ENCODE measurements around the gene GOLM1. TPM values are rescaled to one million over a fixed set of nuclear protein-coding genes. Genes with fewer than 3 reads are reported as not detected.
"Not testable (repeated sequence)": the region's sequence is repeated elsewhere in the genome, so short reads cannot be mapped to it uniquely, and the experiment has no call there.

The GOLM1 gene
- polyA plus RNA-seq, result 124 TPM
- long read RNA-seq, donor 1, transcript GOLM1-203 (10 exons, 3,046 nt), result major isoform, 17 of 19 reads
- long read RNA-seq, donor 1, partial matches to known transcripts, result 0 of 19 reads
- long read RNA-seq, donor 1, other reads (novel, unspliced or antisense), result 0 of 19 reads
- long read RNA-seq, donor 2, transcript GOLM1-203 (10 exons, 3,046 nt), result major isoform, 44 of 80 reads
- long read RNA-seq, donor 2, partial matches to known transcripts, result 26 of 80 reads
- long read RNA-seq, donor 2, other reads (novel, unspliced or antisense), result 7 of 80 reads
- long read RNA-seq, donor 3, result 0 reads
- long read RNA-seq, donor 4, partial matches to known transcripts, result 0 of 4 reads
- long read RNA-seq, donor 4, other reads (novel, unspliced or antisense), result 0 of 4 reads
- long read RNA-seq, donor 5, transcript GOLM1-203 (10 exons, 3,046 nt), result major isoform, 65 of 89 reads
- long read RNA-seq, donor 5, transcript GOLM1-202 (10 exons, 3,022 nt), result minor isoform, 7 of 89 reads
- long read RNA-seq, donor 5, partial matches to known transcripts, result 10 of 89 reads
- long read RNA-seq, donor 5, other reads (novel, unspliced or antisense), result 7 of 89 reads
- long read RNA-seq, donor 6, transcript GOLM1-203 (10 exons, 3,046 nt), result major isoform, 51 of 98 reads
- long read RNA-seq, donor 6, partial matches to known transcripts, result 37 of 98 reads
- long read RNA-seq, donor 6, other reads (novel, unspliced or antisense), result 6 of 98 reads
- long read RNA-seq, donor 7, transcript GOLM1-202 (10 exons, 3,022 nt), result minor isoform, 6 of 42 reads
- long read RNA-seq, donor 7, transcript GOLM1-203 (10 exons, 3,046 nt), result major isoform, 18 of 42 reads
- long read RNA-seq, donor 7, partial matches to known transcripts, result 18 of 42 reads
- long read RNA-seq, donor 7, other reads (novel, unspliced or antisense), result 0 of 42 reads
- long read RNA-seq, donor 8, transcript GOLM1-203 (10 exons, 3,046 nt), result major isoform, 40 of 72 reads
- long read RNA-seq, donor 8, partial matches to known transcripts, result 25 of 72 reads
- long read RNA-seq, donor 8, other reads (novel, unspliced or antisense), result 5 of 72 reads
- long read RNA-seq, donor 9, transcript GOLM1-203 (10 exons, 3,046 nt), result major isoform, 30 of 47 reads
- long read RNA-seq, donor 9, partial matches to known transcripts, result 14 of 47 reads
- long read RNA-seq, donor 9, other reads (novel, unspliced or antisense), result 0 of 47 reads
- long read RNA-seq, donor 10, transcript GOLM1-203 (10 exons, 3,046 nt), result major isoform, 58 of 81 reads
- long read RNA-seq, donor 10, partial matches to known transcripts, result 19 of 81 reads
- long read RNA-seq, donor 10, other reads (novel, unspliced or antisense), result 0 of 81 reads
- long read RNA-seq, donor 11, transcript GOLM1-203 (10 exons, 3,046 nt), result major isoform, 21 of 26 reads
- long read RNA-seq, donor 11, partial matches to known transcripts, result 0 of 26 reads
- long read RNA-seq, donor 11, other reads (novel, unspliced or antisense), result 0 of 26 reads

DNA sequence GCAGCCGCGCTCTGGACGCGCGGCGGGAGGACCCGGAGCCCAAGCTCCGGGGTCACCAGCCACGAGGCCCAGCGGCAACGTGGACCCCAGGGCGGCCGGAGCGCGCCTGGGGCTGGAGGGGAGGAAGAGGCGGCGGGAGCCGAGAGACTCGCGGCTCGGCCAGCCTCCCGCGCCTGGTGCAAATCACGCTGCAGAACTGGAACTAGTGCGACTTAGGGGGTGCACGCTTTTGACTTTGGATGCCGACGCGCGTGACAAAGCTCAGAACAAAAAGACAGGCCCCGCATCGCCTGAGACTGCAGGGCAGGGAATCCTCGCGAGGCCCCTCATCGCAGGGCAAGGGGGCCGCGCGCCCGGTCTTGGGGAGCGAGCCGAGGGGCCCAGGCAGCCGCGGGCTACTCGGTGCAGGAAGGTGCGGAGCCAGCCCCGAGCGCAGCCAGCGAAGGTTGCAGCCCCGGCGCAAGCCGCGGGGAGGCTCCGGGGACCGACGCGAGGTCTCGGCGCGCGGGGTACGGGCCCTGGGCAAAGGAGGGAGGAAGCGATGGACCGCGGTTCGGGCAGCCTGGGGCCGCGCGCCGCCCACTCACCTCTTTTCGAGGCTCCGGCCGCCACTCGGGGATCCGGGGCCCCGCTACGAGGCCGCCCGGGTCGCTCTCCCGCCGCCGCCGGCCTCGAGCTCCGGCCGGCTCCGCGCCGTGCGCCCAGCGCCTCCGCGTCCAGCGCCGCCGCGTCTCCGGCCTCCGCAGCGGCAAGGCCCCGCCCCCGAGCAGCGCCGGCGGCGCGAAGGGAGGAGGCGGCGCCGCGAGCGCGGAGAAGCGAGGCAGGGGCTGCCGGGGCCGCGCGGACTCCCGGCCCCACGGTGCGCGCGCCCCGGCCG is at the start of gene GOLM1:
Gene GOLM1, minus strand, starts transcription at position 735 of the 877 bp plus-strand sequence. CDS start 20,238 bp downstream, outside the sequence.
- Histone ChIP-seq H3K4me1 (ENCODE audit: control insufficient read depth, insufficient read depth, low read length) (peaks cover 36% of the 10 kb centered on the region), H3K36me3 (ENCODE audit: control insufficient read depth, insufficient read depth, low read length) (no peaks in the 10 kb centered on the region), H3K4me3 (ENCODE audit: low read length) (peak within 1 kb of the TSS; percentile 79), H3K27ac (ENCODE audit: low read length) (peak within 1 kb of the TSS; percentile 63), H3K9me3 (ENCODE audit: control insufficient read depth, low read depth, low read length) (no peaks in the 10 kb centered on the region), H3K27me3 (ENCODE audit: control insufficient read depth, insufficient read depth, low read length) (no peaks in the 10 kb centered on the region)
- peak in 1 of 2 donors; percentile 82 for DNase-seq
- WGBS (ENCODE audit: insufficient coverage, low lambda C conversion rate), result no CpG with 5 or more reads among the region's 125 CpGs

GRCh38 chr9:86146671-86147070 is 47.3 kb upstream of the GOLM1 start:
- H3K4me3 ChIP-seq (ENCODE audit: low read length); H3K27ac ChIP-seq (ENCODE audit: low read length); H3K27me3 ChIP-seq (ENCODE audit: control insufficient read depth, insufficient read depth, low read length); H3K9me3 ChIP-seq (ENCODE audit: control insufficient read depth, low read depth, low read length); H3K4me1 ChIP-seq (ENCODE audit: control insufficient read depth, insufficient read depth, low read length); DNase-seq; H3K36me3 ChIP-seq (ENCODE audit: control insufficient read depth, insufficient read depth, low read length): not testable (repeated sequence)
- WGBS (ENCODE audit: insufficient coverage, low lambda C conversion rate), result no CpG with 5 or more reads among the region's 4 CpGs

- H3K4me3 ChIP-seq (ENCODE audit: low read length); H3K4me1 ChIP-seq (ENCODE audit: control insufficient read depth, insufficient read depth, low read length); H3K27me3 ChIP-seq (ENCODE audit: control insufficient read depth, insufficient read depth, low read length); H3K9me3 ChIP-seq (ENCODE audit: control insufficient read depth, low read depth, low read length); DNase-seq; H3K36me3 ChIP-seq (ENCODE audit: control insufficient read depth, insufficient read depth, low read length); H3K27ac ChIP-seq (ENCODE audit: low read length): not testable (repeated sequence)
- WGBS (ENCODE audit: insufficient coverage, low lambda C conversion rate), result no CpG with 5 or more reads among the region's 1 CpG
These were observed 46.6 kb upstream of the GOLM1 start for GRCh38 chr9:86145960-86146359.

DNA sequence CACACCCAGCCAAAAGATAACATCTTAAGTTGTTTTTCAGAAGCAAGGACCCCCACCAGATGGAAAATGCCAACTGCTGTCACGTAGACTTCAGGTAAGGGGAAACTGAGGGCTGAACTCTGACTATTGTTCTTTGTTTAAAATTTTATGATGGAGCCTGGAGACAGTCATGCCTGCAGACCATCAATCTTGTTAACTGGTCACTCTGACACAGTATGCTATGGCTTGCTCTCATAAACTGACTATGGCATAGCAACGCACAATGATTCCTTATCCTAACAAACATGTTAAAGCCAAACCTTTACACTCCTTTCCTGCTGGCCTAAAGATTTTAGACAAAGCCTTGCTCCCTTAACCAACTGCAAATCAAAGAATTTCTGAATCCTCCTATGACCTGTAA is 43.6 kb upstream of the GOLM1 start:
- DNase-seq, result no peak
- Histone ChIP-seq H3K36me3 (ENCODE audit: control insufficient read depth, insufficient read depth, low read length) (no peaks in the 10 kb centered on the region), H3K4me1 (ENCODE audit: control insufficient read depth, insufficient read depth, low read length) (no peaks in the 10 kb centered on the region), H3K27me3 (ENCODE audit: control insufficient read depth, insufficient read depth, low read length) (no peaks in the 10 kb centered on the region), H3K9me3 (ENCODE audit: control insufficient read depth, low read depth, low read length) (no peaks in the 10 kb centered on the region), H3K27ac (ENCODE audit: low read length) (no peak overlapping the region), H3K4me3 (ENCODE audit: low read length) (no peak overlapping the region)
- no CpG with 5 or more reads among the region's 2 CpGs for WGBS (ENCODE audit: insufficient coverage, low lambda C conversion rate)

DNA sequence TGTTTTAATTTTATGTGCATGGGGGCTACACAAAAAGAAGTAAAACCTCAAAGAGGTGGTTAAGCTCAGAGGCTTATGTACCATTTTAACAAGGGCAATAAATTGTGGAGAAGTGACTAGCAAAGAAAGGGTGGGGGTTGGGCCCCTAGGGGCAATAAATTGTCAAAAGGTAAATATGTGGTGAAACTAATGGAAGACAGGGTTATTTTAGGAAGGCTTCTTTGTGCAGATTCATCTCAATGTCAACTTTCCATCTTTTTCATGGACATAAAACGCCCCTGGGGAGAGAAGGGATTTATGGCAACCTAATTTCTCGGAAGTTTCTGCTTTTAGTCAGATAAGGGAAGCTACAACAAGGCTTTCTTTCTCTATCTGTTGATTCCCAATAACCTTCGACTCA is 42.5 kb upstream of the GOLM1 start:
- no peak for DNase-seq
- Histone ChIP-seq H3K36me3 (ENCODE audit: control insufficient read depth, insufficient read depth, low read length) (no peaks in the 10 kb centered on the region), H3K27me3 (ENCODE audit: control insufficient read depth, insufficient read depth, low read length) (no peaks in the 10 kb centered on the region), H3K27ac (ENCODE audit: low read length) (no peak overlapping the region), H3K4me3 (ENCODE audit: low read length) (no peak overlapping the region), H3K4me1 (ENCODE audit: control insufficient read depth, insufficient read depth, low read length) (no peaks in the 10 kb centered on the region), H3K9me3 (ENCODE audit: control insufficient read depth, low read depth, low read length) (no peaks in the 10 kb centered on the region)
- WGBS (ENCODE audit: insufficient coverage, low lambda C conversion rate), result 40% methylated on average over 1 of the region's 3 CpGs

GRCh38 chr9:86135371-86135770 is 36.0 kb upstream of the GOLM1 start:
- Histone ChIP-seq H3K36me3 (ENCODE audit: control insufficient read depth, insufficient read depth, low read length) (no peaks in the 10 kb centered on the region), H3K27ac (ENCODE audit: low read length) (no peak overlapping the region), H3K4me1 (ENCODE audit: control insufficient read depth, insufficient read depth, low read length) (no peaks in the 10 kb centered on the region), H3K27me3 (ENCODE audit: control insufficient read depth, insufficient read depth, low read length) (no peaks in the 10 kb centered on the region), H3K4me3 (ENCODE audit: low read length) (no peak overlapping the region), H3K9me3 (ENCODE audit: control insufficient read depth, low read depth, low read length) (no peaks in the 10 kb centered on the region)
- peak; percentile 10 to 15 for DNase-seq
- WGBS (ENCODE audit: insufficient coverage, low lambda C conversion rate), result 60% methylated on average over 1 of the region's 5 CpGs

DNA sequence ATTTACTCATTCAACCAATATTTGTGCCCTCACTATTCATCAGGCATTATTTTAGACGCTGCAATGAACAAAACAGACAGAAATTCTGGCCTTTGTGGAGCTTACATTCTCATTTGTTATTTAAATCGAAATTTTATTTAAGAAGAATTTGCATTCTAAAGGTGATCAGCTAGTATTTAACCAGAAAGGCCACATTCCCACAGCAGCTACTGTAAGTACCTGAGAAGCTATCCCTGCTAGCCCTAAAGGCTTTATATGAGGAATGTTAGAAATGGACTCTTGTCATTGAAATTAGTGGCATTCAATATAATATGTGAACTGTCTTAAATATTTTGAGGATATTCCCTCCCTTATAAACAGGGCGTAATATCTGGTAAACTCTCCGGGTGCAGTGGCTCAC is 35.0 kb upstream of the GOLM1 start:
- H3K4me1 ChIP-seq (ENCODE audit: control insufficient read depth, insufficient read depth, low read length), result no peaks in the 10 kb centered on the region
- WGBS (ENCODE audit: insufficient coverage, low lambda C conversion rate), result no CpG with 5 or more reads among the region's 4 CpGs

GRCh38 chr9:86128235-86128822 is 29.0 kb upstream of the GOLM1 start:
- peak; percentile 11 to 39 for DNase-seq
- Histone ChIP-seq H3K4me1 (ENCODE audit: control insufficient read depth, insufficient read depth, low read length) (peaks cover 15% of the 10 kb centered on the region), H3K27ac (ENCODE audit: low read length) (peak overlapping the region; percentile 87), H3K9me3 (ENCODE audit: control insufficient read depth, low read depth, low read length) (no peaks in the 10 kb centered on the region), H3K36me3 (ENCODE audit: control insufficient read depth, insufficient read depth, low read length) (no peaks in the 10 kb centered on the region), H3K27me3 (ENCODE audit: control insufficient read depth, insufficient read depth, low read length) (no peaks in the 10 kb centered on the region), H3K4me3 (ENCODE audit: low read length) (no peak overlapping the region)
- WGBS (ENCODE audit: insufficient coverage, low lambda C conversion rate), result 48% methylated on average over 2 of the region's 4 CpGs

More for the DNA sequence above, 35.0 kb upstream of the GOLM1 start:
- Histone ChIP-seq H3K4me3 (ENCODE audit: low read length) (no peak overlapping the region), H3K36me3 (ENCODE audit: control insufficient read depth, insufficient read depth, low read length) (no peaks in the 10 kb centered on the region), H3K27me3 (ENCODE audit: control insufficient read depth, insufficient read depth, low read length) (no peaks in the 10 kb centered on the region), H3K27ac (ENCODE audit: low read length) (no peak overlapping the region), H3K9me3 (ENCODE audit: control insufficient read depth, low read depth, low read length) (no peaks in the 10 kb centered on the region)
- no peak for DNase-seq
